HL-60 (cell line): Measurements from ENCODE around the gene FLYWCH2.

Experiments
- DNase-seq, 2 experiments: peaks; one replicate each; pipeline ENCODE4 v3.0.0-alpha.2; 2010 to 2020; ENCODE audit warnings: low read depth in 1 of 2, low spot score in 1 of 2
- H3K27ac ChIP-seq: fragments of 250-450 bp; sonication (Bioruptor Pico); replicated peaks from 2 replicates; pipeline ENCODE4 v1.5.1; 2020; ENCODE audit warnings: mild to moderate bottlenecking, moderate library complexity
- H3K27me3 ChIP-seq: fragments of 250-450 bp; sonication (Bioruptor Pico); 2 replicates; pipeline ENCODE4 v1.5.1; 2021; ENCODE audit warnings: mild to moderate bottlenecking, moderate library complexity; ENCODE audit not compliant: insufficient read depth, poor library complexity, severe bottlenecking
- H3K4me3 ChIP-seq: replicated peaks from 2 replicates; pipeline ENCODE4 v1.5.1; 2011; ENCODE audit warnings: mild to moderate bottlenecking, control low read depth, low read length; ENCODE audit not compliant: insufficient read depth
- CTCF ChIP-seq: IDR thresholded peaks from one replicate; pipeline ENCODE4 v1.5.1; 2011; ENCODE audit warnings: low read length, control low read depth, inconsistent platforms; ENCODE audit not compliant: insufficient read depth
- GABPA ChIP-seq: IDR thresholded peaks from 2 replicates; pipeline ENCODE4 v1.6.1; 2012; ENCODE audit warnings: low read depth
- POLR2AphosphoS5 ChIP-seq: IDR thresholded peaks from 2 replicates; pipeline ENCODE4 v1.6.1; 2012; ENCODE audit warnings: low read depth
- REST ChIP-seq: IDR thresholded peaks from 2 replicates; pipeline ENCODE4 v1.6.1; 2012; ENCODE audit warnings: low read depth; ENCODE audit not compliant: insufficient replicate concordance
- SPI1 ChIP-seq: IDR thresholded peaks from 2 replicates; pipeline ENCODE4 v1.6.1; 2012; ENCODE audit warnings: low read depth, mild to moderate bottlenecking, borderline replicate concordance

Gene FLYWCH2

DNA sequence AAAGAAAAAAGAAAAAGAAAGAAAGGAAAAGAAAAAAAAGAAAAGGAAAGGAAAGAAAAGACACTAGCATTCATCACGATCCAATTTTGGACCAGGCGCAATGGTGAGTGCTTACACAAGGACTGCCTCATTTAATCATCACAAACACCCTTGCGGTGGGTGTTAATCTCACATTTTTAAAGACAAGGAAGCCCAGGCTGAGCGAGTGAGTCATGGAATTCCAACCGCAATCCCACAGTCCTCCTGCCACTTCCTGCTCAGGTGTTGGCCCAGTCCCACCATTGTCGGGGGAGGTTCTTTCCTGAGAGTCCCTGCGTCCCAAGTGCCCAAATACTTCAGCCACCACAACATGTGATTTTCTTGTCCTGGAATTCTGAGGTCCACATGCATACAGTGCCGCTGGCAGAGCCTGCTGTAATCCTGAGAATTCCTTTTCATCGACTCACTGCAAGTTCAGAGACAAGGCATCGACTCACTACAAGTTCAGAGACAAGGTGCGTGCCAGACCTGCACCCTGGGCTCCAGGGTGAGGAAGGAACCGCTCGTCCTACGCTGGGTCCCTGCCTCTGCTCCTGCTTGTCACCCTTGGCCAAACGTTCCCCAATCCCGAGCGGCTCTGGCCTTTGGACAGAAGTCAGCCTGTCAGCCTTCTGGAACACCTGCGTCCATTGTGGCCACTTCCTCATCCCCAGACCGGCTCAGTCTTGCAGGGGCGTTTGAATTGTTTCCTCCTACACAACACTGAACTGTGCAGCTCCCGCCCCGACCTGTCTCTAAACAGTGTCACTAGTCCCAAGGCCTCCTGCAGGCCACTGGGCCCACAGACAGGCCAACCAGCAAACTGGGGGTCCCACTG lies 47.1 kb upstream of the FLYWCH2 start:
- Histone ChIP-seq H3K4me3 (no peak overlapping the region), H3K27me3 (no peaks in the 10 kb centered on the region), H3K27ac (no peak overlapping the region)
- DNase-seq, result peak in 1 of 2 experiments; percentile 50
- peak; percentile 79 for TF ChIP-seq SPI1
- no peak for TF ChIP-seq REST
- TF ChIP-seq CTCF, result no peak

DNA sequence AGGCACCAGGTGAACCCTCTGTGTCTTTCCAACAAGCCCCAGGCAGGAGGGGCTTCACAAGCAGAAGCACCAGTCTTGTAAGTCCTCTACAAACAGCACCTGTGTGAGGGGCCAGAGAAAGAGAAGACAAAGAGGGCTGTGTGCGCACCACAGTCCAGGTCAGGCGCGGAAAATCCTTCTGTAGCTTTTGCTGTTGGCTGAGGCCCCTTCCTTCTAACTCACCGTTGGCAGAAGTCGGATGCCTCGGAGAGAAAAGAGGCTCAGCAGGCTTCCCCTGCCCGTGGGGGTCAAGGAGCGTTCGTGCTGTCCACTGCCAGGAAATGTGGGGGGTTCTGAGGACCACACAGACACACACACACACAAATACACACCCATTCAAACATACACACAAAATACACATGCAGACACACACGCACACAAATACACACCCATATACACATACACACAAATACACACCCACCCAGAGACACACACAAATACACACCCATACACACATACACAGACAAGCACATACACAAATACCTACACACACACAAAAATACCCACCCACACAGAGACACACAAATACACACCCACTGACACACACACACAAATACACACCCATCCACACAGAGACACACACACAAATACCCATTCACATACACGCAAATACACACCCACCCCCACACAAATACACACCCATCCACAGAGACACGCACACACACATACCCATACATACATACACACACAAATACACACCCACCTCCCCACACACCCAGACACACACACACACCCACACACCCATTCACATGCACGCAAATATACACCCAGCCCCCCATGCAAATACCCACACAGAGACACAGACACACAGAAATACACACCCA lies 46.1 kb upstream of the FLYWCH2 start:
- Histone ChIP-seq H3K4me3 (no peak overlapping the region), H3K27ac (no peak overlapping the region), H3K27me3 (no peaks in the 10 kb centered on the region)
- no peak for DNase-seq
- TF ChIP-seq REST, result no peak
- TF ChIP-seq CTCF, result no peak
- no peak for TF ChIP-seq POLR2AphosphoS5
- no peak for TF ChIP-seq SPI1
- TF ChIP-seq GABPA, result no peak

GRCh38 chr16:2838928-2839327 lies 44.1 kb upstream of the FLYWCH2 start:
- DNase-seq, result peak; percentile 51 to 68
- Histone ChIP-seq H3K4me3 (no peak overlapping the region), H3K27ac (no peak overlapping the region), H3K27me3 (no peaks in the 10 kb centered on the region)
- no peak for TF ChIP-seq GABPA
- TF ChIP-seq CTCF, result peak; percentile 88
- no peak for TF ChIP-seq SPI1
